K562 (cell line): ENCODE measurements around the gene DPP9. TPM values are rescaled to one million over a fixed set of nuclear protein-coding genes. Genes with fewer than 3 reads are reported as not detected.

ENCODE experiments used
- DLX4 ChIP-seq: fragments of 250-450 bp; sonication (Bioruptor Pico); IDR thresholded peaks from 2 replicates; pipeline ENCODE4 v1.6.1; 2021; ENCODE audit warnings: mild to moderate bottlenecking
- GTF2E2 ChIP-seq: fragments of 200-800 bp; sonication (Bioruptor generic); IDR thresholded peaks from 2 replicates; pipeline ENCODE4 v1.6.1; 2016; ENCODE audit warnings: missing genetic modification characterization, missing compliant biosample characterization
- HDAC6 ChIP-seq: IDR thresholded peaks from 2 replicates; pipeline ENCODE4 v1.6.1; 2012; ENCODE audit warnings: low read depth, mild to moderate bottlenecking, control low read depth, inconsistent platforms, low read length, moderate library complexity
- HNRNPLL ChIP-seq: fragments of 200-400 bp; formaldehyde crosslinking; IDR thresholded peaks from 2 replicates; pipeline ENCODE4 v1.6.1; 2017; ENCODE audit warnings: low read length, low read depth, mild to moderate bottlenecking; ENCODE audit not compliant: poor library complexity, severe bottlenecking
- IRF2 ChIP-seq: sonication (generic); formaldehyde crosslinking; IDR thresholded peaks from 2 replicates; pipeline ENCODE4 v1.8.1; 2022; ENCODE audit warnings: mild to moderate bottlenecking, missing genetic modification reagents
- MED1 ChIP-seq: sonication (generic); formaldehyde crosslinking; IDR thresholded peaks from 2 replicates; pipeline ENCODE4 v1.8.1; 2023; ENCODE audit warnings: missing genetic modification reagents, borderline replicate concordance
- MTA2 ChIP-seq: fragments of 450-650 bp; IDR thresholded peaks from 2 replicates; pipeline ENCODE4 v1.6.1; 2016; ENCODE audit warnings: low read depth
- NFIC ChIP-seq: fragments of 450-650 bp; IDR thresholded peaks from 2 replicates; pipeline ENCODE4 v1.6.1; 2017; ENCODE audit warnings: mild to moderate bottlenecking, inconsistent platforms
- PTBP1 ChIP-seq: fragments of 200-400 bp; formaldehyde crosslinking; IDR thresholded peaks from 2 replicates; pipeline ENCODE4 v1.6.1; 2017; ENCODE audit warnings: low read depth, low read length
- RREB1 ChIP-seq: fragments of 250-450 bp; sonication (Bioruptor Pico); IDR thresholded peaks from 2 replicates; pipeline ENCODE4 v1.4.0; 2020
- SMARCA4 ChIP-seq: fragments of 450-650 bp; IDR thresholded peaks from 2 replicates; pipeline ENCODE4 v1.6.1; 2016
- THRB ChIP-seq: fragments of 450-650 bp; formaldehyde crosslinking; conservative IDR thresholded peaks from 2 replicates; pipeline ENCODE4 v1.4.0; 2022; ENCODE audit warnings: mild to moderate bottlenecking, missing genetic modification characterization
- TRIM24 ChIP-seq, 2 experiments: fragments of 450-650 bp; IDR thresholded peaks; 2 replicates each; pipeline ENCODE4 v1.6.1; 2016
- WHSC1 ChIP-seq: IDR thresholded peaks from one replicate; pipeline ENCODE4 v1.6.1; 2012; ENCODE audit warnings: low read length, control low read depth, inconsistent platforms
- ZZZ3 ChIP-seq: fragments of 450-650 bp; IDR thresholded peaks from 2 replicates; pipeline ENCODE4 v1.6.1; 2016; ENCODE audit warnings: antibody characterized with exemption, mild to moderate bottlenecking, moderate library complexity
- polyA plus RNA-seq, 8 experiments: library from polyadenylated mRNA; depleted of rRNA in 4 of 8; stranded (reverse) in 5 of 8; unstranded in 3 of 8; fragments of >200 nt; fragmentation: Nextera tagmentation in 2 of 8; fragmentation: Illumina TruSeq in 1 of 8; extraction: Ambion mirVana in 2 of 8; extraction: Trizol in 1 of 8; gene quantifications; 2 replicates each; pipeline versions ENCODE4 v1.2.1 to v1.2.3, GENCODE V29; 2011 to 2014; ENCODE audit warnings: inconsistent platforms in 1 of 8, missing spikeins in 1 of 8
- total RNA-seq, 7 experiments: library from RNA; depleted of rRNA in 6 of 7; stranded (reverse); fragments of >200 nt in 6 of 7; fragmentation: Illumina TruSeq in 2 of 7; extraction: Trizol in 2 of 7; gene quantifications; 2 replicates each; pipeline versions ENCODE4 v1.2.1 to v1.2.3, GENCODE V29; 2011 to 2021; ENCODE audit warnings: low replicate concordance in 1 of 7
- TF ChIP-seq, protein P1 (sequence below): sonication (generic); formaldehyde crosslinking; IDR thresholded peaks from 2 replicates; pipeline ENCODE4 v1.8.1; 2022; ENCODE audit warnings: missing genetic modification reagents
- TF ChIP-seq, protein P2 (sequence below): fragments of 450-650 bp; IDR thresholded peaks from 2 replicates; pipeline ENCODE4 v1.6.1; 2016; ENCODE audit warnings: mild to moderate bottlenecking

DPP9 gene
- total and polyA plus RNA-seq, 9 of the 15 experiments (the other 6 are each of a cell fraction or from before 2014, with no cell fraction given): 0.90 to 66.7 (median 24.5) TPM

DNA sequence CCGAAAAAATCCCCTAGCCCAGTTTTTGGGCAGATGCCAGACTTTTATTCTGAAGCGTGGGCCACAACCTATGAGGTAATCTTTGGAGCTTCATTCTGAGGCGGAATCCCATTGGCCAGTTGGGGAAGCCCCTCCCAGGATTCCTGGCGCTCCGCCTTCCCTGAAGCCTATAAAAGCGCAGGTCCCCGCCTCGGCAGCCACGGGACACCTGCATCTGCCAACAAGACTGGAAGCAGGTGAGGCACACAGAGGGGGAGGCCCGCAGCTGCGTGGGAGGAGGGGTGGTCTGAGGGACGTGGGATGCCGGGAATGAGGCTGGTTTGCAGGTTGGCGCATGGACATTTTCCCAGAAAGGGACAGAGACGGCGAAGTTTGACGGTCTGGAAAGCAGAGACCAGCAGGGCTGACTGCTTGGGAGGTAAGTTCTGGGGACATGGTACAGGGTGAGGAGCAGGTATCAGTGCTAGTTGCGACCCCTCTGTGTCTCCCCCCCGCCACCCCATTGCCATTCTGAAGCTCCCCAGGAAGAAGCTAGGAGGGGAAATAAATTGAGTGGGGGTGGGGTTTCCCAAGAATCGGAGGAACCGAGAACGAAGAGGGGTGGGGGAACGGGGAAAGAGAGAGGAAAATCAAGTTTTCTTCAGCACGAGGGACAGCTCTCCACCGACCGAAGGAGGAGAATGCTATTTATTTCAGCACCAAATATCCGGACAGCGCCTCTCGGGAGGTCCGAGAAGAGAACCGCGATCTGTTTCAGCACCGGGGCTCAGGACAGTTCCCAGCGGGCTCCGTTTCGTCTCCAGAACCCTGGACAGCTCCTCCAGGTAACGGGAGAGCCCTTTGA, 45.5 kb upstream of the DPP9 start (continued):
- TF ChIP-seq, protein P1, sequence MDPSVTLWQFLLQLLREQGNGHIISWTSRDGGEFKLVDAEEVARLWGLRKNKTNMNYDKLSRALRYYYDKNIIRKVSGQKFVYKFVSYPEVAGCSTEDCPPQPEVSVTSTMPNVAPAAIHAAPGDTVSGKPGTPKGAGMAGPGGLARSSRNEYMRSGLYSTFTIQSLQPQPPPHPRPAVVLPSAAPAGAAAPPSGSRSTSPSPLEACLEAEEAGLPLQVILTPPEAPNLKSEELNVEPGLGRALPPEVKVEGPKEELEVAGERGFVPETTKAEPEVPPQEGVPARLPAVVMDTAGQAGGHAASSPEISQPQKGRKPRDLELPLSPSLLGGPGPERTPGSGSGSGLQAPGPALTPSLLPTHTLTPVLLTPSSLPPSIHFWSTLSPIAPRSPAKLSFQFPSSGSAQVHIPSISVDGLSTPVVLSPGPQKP (CRISPR knock-in tag): no peak
- peak in 1 of 2 experiments; percentile 79; a peak in 2 of 4 replicates for TF ChIP-seq TRIM24 (IDR thresholded peaks at IDR 0.05)
- TF ChIP-seq SMARCA4: no peak
- TF ChIP-seq IRF2 (CRISPR knock-in tag): peak; percentile 98
- TF ChIP-seq, protein P2, sequence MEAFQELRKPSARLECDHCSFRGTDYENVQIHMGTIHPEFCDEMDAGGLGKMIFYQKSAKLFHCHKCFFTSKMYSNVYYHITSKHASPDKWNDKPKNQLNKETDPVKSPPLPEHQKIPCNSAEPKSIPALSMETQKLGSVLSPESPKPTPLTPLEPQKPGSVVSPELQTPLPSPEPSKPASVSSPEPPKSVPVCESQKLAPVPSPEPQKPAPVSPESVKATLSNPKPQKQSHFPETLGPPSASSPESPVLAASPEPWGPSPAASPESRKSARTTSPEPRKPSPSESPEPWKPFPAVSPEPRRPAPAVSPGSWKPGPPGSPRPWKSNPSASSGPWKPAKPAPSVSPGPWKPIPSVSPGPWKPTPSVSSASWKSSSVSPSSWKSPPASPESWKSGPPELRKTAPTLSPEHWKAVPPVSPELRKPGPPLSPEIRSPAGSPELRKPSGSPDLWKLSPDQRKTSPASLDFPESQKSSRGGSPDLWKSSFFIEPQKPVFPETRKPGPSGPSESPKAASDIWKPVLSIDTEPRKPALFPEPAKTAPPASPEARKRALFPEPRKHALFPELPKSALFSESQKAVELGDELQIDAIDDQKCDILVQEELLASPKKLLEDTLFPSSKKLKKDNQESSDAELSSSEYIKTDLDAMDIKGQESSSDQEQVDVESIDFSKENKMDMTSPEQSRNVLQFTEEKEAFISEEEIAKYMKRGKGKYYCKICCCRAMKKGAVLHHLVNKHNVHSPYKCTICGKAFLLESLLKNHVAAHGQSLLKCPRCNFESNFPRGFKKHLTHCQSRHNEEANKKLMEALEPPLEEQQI: peak; percentile 100
- no peak for TF ChIP-seq PTBP1
- no peak for TF ChIP-seq RREB1 (CRISPR knock-in tag)
- TF ChIP-seq NFIC: peak; percentile 19; the same call in 1 of the 2 replicates
- peak; percentile 98; the same call in 1 of the 2 replicates for TF ChIP-seq MED1
- TF ChIP-seq HDAC6: no peak
- no peak for TF ChIP-seq DLX4
- TF ChIP-seq MTA2: no peak
- TF ChIP-seq ZZZ3: no peak
- no peak for TF ChIP-seq GTF2E2 (tag)
- TF ChIP-seq THRB (CRISPR knock-in tag): peak; percentile 88
- no peak for TF ChIP-seq WHSC1
- TF ChIP-seq HNRNPLL: no peak
